NCI-H748 treated with DMSO at 0.1 percent for 48 hours (cell line): Measurements from ENCODE around the gene PFKFB2.

Experiments used
- DNase-seq: peaks from one replicate; lab custom pipeline; 2025; lab: John Stamatoyannopoulos, UW

PFKFB2 gene

DNA sequence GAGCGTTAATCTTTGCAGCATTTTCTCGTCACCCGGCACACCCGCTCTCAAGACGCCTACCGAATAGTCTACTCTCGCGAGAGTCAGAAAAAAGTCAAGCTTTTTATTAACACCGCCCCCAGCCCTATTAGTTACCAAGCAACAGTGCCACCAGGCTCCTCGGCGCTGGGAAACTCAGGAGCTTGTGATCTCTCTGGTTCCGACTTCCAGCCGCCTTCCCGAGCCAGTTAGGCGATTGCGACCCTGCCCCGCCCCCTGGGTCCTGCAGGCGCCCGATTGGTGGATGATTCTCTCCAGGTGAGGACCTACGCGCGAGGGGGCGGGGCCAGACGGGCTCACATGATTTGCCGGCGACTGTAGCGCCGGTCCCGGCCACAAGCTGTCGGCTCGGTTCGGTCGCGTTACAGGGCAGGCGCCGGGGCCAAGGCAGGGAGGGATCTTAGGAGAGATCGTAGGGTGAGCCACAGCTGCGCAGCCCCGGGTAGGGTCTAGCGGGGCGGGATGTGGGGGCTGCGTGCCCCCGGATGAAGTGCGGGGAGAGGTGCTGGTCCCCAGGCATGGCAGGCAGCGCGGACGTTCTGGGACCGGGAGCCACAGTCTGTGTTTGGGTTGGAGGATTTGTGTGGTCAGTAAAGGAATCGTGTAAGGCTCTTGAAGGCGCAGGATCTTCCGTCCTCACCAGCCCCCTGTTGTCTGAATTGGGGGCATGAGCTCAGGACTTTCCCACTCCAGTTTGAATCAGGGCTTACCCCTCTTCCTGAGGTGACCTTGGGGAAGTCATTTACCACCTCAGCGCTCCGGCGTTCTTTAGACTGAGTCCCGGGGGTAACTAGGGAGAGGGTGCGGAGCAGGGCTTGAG is at the start of gene PFKFB2:
PFKFB2 (plus strand) TSS at position 365 of the 859 bp plus-strand sequence. CDS start 1,443 bp downstream, outside the sequence.
- DNase-seq, result peak; percentile 94

DNA sequence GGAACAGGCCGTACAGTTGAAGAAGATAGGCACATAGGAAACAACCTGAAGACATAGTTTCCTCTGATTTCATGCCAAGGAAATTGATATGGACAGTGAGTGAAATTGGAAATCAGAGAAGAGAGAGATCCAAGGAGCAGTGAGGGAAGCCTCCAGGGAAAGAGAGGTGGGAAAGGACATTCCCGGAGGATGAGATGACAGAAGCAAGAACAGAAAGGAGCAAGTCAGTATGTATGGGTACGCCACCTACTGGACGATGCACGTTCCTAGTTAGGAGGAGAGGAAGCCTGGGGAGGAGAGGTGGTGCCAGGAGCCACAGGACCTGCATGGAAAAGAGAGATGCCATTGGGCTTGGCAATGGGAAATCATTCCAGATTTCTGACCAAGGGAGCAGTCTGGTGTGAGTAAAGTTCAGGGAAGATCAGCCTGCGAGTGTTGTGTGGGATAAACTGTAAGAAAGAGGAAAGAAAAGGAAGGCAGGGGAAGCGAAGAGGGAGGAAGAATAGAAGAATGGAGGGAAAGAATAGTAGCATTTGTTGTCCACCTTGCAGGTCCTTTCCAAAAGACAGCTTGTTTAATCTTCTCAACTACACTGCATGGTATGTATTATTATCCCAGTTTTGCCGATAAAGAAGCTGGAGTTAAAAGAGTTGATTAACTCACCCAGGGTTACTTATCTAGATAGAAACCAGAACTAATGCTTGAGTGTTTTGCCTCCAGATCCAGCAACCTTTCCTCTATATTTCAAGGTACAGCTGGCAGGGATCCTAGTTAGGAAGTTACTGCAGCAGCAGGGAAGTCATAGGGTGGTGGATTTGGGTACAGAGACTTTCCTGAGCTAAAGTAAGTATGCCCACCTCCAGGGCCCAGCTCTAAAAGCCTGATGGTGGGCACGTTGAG is 47.9 kb upstream of the PFKFB2 start:
- peak; percentile 4 for DNase-seq

DNA sequence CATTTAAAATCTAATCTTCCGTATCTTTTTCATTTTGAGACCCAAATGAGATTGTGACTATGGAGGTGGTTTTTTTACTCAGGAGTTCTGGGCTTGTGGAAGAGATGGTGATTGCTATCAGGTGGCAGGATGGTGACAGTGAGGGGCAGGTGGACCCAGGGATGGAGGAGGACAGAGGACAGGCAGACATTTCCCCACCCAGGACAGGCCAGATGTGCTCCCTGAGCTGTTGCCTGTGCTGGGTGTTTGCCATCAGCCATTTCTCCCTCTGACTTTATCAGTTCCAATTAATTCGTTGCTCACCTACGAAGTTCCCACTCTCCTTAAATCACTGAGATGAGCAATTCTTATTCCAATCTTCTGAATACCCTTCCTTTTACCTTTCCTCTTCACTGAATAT is 47.0 kb upstream of the PFKFB2 start:
- no peak for DNase-seq

DNA sequence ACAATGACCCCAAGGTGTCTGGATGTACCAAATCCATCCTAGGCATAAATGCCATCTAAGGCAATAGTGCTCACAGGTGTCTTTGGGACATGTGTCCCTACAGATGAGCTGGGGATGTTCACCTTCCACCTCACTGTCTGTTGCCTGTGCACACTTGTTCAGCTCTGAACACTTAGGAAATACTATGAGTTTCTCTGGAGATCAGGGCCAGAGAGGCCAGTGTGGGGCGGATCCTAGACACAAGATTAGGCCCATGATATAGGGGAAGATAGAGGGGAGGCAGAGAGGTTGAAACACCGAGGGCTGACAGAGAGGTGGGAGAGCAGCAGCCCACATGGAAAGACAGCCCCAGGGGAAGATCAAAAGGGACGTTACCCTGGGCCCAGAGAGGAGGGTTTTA is 46.2 kb upstream of the PFKFB2 start:
- DNase-seq, result no peak

DNA sequence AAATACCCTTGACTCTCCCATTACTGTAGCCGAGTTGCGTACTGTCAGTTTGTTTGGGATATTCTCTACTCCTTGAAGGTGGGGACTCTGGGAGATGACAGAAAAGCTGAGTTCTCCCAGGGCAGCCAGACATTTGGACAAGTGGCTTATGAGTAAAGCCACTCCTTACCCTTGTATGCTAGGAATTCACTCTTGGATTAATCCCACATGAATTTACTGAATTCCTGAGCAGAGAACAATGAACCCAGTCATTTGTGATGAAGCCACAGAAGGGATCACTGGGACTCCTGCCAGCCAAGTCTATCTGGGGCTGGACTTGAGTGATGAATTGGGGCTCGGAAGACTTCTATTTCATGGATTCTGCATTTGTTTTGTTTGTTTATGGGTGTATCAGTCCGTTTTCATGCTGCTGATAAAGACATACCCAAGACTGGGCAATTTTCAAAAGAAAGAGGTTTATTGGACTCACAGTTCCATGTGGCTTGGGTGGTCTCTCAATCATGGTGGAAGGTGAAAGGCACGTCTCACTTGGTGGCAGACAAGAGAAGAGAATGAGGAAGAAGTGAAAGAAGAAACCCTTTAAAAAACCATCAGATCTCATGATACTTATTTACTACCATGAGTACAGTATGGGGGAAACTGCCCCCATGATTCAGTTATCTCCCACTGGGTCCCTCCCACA is 45.6 kb upstream of the PFKFB2 start:
- no peak for DNase-seq

DNA sequence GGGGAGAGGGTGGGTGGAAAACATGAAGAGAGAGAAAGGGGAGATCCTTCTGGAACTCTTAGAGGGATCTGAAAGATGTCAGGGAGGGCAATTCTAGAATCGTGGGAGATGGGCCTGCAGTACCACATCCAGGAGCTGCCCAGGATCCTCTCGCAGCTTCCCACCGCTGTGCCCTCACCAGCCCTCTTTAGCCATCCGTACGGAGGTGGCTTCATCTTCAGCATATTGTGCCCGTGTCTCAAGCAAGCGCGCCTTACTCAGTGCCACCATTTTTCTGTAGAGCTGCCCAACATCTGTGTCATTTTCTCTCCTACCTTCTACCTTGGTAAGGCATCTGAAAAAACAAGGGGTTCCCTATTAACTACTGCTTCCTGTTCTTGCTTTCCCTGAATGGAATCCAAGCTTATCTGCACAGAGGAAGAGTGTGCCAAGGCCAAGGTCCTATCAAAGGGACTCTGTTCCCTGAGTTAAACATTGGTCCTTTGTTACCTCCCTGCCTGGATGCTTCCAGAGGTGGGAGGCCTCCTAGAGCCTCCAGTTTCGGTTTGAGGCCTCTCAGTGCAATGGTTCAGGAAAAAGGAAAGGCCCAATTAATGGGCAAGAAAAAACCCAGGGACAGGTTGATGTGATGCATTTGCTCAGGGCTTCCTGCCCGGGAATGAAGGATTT is 43.8 kb upstream of the PFKFB2 start:
- no peak for DNase-seq

DNA sequence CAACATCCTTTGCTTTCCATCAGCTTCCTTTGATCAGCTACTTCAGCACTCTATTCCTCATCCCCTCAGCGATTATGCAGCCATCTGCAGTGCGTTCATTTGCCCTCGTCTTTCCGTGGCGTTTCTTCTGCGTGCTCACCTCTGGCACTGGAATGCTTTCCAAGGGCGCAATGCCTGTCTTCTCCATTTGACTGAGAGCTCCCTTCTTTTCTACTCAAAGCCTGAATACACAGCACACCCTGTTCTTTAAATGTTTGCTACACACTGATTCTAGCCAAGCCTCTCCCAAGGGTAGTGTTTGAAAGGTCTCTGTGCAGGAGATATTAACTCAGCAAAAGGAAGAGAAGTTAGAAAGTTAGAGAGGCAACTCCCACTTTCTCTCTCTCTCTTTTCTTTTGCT is 43.1 kb upstream of the PFKFB2 start:
- DNase-seq, result no peak

DNA sequence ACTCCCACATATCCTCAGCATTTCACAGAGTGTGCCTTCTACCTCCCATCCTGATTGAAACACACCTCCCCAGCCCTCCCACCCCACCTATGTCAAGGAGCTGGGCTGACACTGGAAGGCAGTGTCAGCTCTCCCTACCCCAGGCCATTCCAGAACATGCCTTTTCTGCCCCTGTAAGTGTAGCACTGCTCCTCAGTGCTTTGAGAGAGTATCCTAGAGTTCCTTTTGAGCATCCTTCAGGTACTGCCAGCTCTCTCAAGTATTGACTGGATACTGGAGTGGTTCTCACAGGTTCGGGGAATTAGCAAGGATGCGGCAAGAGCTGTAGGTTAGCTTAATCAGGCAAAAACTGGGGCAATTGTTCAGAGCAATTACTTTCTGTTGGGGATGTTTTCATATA is 42.3 kb upstream of the PFKFB2 start:
- DNase-seq, result no peak

DNA sequence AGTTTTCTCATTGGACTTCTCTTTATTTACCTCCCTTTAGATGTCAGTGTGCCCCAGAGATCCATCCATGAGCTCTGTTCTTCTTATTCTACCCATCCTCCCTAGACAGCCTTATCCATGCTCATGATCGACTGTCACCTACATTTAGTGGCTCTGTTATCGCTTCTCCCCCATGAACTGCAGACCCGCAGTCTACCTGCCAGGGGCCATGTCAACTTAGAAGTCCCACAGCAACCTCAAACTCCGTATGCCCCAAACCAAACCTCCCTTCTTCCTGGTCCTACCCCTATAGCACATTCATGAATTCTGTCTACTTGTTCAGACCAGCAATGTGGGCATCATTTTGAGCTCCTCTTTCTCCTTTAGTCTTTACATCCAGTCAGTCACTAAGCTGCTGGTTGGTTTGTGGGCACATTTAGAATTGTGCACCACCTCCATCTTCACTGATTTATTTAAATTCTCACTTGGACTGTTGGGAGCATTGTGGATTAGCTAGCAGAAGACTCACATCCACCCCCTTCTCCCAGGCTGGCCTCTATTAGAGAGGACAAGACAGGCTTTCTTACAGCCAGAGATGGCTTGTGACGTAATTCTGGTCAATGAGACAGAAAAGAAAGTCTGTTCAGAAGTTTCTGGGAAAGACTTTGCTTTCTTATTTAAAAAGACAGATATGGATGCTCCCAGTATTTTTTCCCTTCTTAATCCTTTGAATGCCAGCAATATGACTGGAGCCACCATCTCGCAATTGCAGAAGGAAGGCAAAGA is 39.6 kb upstream of the PFKFB2 start:
- DNase-seq, result no peak

DNA sequence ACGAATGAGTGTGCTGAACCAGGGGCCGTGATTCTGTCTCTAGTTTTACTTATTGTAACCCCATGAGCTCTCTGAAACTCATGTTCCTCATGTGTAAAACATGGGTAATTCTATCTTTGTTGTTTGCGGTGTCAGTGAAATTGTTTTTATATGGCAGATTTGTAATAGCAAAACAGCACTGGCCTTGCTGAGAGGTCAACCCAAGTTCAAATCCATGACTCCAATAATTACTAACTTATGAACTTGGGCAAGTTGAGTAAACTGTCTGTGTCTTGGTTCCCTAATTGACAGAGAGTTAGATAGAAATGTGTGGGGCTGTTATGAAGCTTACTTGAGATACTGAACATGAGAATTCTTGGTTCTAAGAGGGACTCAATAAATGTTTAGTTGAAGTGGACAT is 38.3 kb upstream of the PFKFB2 start:
- DNase-seq, result no peak

DNA sequence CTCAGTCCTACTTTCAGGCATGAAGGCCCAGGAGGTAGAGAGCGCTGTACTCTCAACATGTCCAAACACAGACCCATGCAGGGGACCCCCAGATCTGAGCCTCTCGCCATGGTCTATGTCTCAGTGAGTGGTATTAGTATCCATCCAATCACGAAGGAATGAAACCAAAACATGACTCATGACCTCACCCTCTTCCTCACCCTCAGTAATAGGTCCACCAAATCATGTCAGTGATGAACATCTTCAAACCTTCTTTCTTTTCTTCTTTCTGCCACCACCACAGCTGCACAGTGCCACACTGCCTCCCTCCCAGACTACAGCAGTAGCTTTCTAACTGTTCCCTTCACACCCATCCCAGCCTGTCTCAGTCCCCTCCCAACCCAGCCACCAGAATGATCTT is 37.3 kb upstream of the PFKFB2 start:
- DNase-seq, result no peak

DNA sequence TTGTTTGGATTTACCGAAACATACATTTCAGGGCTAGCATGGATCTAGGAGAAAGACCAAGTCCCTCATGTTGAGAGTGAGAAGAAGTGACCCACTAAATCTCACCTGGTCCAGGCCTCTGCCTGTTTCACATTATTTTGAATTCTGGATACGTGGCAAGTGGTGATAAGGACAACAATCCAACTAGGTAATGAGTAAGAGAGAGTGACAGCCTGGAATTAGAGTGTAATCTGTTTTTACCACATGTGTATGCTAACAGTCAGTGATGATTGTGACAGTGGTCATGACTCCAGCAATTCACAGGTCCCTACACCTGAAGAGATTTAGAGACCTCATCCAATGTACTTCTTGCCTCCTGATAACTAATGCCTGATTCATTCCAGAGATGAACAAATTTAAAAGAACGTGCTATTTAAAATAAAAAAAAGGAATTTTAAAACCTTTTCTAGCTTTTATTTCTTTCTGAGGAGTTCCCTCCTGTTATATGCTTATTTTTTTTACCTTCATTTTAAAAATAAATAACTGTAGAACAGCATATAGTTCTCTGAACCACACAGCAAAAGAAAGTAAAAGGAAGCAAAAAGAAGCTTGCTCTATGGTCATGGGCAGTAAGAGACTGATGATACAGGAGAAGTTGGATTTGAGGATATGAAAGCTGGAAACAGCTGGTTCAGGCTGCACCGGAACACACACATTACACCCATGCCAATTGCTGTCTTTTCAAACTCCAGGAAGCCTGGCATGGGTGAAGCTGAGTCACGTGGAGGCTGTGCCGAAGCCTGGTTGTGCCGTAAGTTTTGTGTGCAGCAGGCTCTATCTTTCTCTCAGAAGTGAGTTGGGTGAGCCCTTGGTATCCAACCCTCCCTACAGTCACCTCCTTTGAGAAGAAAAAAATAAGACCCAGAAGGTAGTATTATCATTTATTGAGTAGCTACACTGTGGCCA is 35.2 kb upstream of the PFKFB2 start:
- no peak for DNase-seq

DNA sequence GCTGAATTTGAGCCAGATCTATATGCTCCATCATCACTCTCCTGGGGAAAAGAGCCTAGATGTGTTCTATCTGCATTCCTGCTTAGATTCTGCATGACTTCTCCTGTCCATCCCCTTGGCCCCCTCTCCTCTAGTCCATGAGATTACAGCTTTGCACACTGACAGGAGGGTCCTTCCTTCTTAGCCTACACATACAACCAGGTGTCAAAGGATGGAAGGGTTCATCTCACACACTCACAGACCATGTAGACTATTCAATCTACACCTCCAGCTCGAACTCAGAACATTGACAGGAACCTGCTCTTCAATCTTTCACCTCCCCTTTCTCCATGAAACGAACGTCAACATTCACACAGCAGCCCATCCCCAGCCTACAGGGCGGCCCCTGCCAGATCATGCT is 34.4 kb upstream of the PFKFB2 start:
- DNase-seq, result no peak

DNA sequence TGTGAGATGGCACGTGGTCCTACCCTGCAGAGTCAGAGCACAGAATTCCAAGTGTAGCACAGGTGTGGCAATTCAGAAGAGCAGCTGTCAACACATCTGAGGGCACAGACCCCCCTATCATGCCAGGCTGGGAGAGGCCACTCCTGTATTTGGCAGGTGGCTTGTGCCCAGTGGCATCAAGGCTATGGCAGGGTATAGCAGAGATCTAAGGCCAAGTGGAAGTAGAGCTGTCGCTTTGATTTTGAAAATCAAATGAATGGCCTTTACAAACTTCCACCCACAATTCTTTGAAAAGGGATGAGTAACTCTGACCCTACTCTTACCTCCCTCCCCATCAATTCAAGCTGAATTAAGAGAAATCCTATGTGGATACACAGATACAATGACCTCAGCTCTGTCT is 33.9 kb upstream of the PFKFB2 start:
- DNase-seq, result no peak

DNA sequence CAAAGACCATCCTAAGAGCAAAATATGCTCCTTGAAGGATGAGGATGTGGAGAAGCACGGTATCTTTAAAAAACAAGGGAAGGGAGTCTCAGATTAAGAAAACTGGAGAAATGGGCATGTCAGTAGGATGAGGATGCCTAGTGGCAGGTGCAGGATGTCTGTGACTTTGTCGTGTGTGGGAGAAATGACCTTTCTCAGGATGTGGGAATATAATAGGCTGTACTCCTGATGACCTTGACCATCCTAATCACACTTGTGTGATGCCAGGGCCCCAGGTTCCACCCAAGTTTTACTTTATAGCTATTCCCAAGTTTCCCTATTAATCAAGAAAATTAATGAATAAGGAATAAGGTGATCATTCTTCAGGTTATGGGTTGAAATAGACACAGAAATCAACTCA is 33.4 kb upstream of the PFKFB2 start:
- no peak for DNase-seq

DNA sequence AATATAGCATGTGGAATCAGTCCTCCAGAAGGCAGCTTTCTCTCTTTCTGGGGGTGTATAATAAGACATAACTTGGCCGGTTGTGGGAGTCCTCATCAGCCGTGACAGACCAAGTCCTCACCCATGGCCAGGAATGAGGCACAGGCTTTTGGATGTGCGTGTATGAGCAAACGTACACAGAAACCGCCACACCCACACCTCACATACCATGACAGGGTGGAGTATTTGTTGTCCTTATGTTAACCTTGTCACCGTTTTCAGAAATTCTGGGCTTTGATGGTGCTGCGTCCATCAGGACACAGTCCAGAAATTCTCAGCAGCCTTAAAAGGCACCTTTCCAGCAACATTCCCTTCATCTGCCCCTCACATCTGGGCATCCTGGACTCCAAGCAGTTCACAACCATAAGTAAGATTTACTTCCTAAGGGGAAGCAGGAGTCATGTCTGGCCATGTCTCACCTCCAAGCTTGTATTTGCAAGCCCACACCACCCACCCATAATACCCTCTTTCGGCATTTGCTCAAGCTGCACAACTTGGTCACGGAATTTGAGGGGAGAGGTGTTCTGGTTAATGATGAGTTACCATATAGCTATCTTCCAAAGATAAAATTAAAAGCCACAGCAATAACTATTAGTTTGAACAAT is 32.9 kb upstream of the PFKFB2 start:
- no peak for DNase-seq

DNA sequence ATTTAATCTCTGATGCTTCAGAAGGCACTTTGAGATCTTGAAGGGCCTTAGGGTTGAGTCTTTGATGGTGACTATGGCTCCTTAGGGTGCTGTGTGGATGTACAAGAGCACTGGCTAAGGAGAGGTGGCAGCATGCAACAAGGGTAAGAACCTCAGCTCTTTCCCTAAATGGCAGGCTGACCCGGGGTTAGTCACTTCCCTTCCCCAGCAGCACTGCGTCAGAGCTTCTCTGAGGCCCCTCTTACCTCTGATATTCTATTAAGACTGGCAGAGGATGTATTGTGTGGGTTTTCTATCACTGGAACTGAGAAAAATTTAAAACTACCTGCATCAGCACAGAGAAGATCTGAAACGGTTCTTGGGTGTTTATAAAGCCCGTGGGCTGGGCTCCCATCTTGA is 32.4 kb upstream of the PFKFB2 start:
- DNase-seq, result no peak

DNA sequence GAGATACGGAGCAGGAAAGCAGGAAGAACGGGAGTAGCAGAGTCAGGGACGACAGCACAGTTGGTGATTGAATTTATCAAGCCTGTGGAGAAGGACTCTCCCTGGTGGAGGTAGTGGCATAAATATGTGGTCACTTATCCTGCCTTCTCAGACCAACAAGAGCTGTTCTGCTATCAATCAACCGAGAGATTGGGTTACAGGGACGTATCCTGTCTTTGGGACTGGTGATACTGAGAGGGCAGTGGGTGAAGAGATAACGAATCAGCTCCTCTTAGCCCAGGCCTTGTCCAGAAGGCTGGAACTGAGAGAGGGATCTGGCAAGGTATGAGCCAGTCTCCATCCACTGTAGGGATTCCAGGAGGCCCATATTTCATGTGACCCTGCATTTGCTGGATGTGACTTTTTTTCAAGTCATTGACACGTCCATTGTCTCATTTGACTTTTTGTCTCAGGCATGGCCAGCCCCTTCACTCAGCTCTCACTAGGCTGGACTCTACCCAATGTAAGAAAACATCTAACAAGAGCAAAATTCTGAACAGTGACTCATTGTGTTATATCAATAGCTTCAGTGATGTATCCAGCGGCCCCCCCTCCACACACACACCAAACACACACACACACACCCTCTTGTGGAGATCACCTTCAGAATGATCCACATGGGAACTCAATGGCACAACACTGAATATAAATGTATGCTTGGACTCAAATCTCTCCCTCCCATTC is 31.8 kb upstream of the PFKFB2 start:
- no peak for DNase-seq
